ENCODE data around the gene LHFPL6. TPM values are rescaled to one million over a fixed set of nuclear protein-coding genes. Genes with fewer than 3 reads are reported as not detected.

LHFPL6 gene
- total and polyA plus RNA-seq, 2 experiments from 2014 or later: 7.8 to 9.5 TPM

- TF ChIP-seq, protein P1, sequence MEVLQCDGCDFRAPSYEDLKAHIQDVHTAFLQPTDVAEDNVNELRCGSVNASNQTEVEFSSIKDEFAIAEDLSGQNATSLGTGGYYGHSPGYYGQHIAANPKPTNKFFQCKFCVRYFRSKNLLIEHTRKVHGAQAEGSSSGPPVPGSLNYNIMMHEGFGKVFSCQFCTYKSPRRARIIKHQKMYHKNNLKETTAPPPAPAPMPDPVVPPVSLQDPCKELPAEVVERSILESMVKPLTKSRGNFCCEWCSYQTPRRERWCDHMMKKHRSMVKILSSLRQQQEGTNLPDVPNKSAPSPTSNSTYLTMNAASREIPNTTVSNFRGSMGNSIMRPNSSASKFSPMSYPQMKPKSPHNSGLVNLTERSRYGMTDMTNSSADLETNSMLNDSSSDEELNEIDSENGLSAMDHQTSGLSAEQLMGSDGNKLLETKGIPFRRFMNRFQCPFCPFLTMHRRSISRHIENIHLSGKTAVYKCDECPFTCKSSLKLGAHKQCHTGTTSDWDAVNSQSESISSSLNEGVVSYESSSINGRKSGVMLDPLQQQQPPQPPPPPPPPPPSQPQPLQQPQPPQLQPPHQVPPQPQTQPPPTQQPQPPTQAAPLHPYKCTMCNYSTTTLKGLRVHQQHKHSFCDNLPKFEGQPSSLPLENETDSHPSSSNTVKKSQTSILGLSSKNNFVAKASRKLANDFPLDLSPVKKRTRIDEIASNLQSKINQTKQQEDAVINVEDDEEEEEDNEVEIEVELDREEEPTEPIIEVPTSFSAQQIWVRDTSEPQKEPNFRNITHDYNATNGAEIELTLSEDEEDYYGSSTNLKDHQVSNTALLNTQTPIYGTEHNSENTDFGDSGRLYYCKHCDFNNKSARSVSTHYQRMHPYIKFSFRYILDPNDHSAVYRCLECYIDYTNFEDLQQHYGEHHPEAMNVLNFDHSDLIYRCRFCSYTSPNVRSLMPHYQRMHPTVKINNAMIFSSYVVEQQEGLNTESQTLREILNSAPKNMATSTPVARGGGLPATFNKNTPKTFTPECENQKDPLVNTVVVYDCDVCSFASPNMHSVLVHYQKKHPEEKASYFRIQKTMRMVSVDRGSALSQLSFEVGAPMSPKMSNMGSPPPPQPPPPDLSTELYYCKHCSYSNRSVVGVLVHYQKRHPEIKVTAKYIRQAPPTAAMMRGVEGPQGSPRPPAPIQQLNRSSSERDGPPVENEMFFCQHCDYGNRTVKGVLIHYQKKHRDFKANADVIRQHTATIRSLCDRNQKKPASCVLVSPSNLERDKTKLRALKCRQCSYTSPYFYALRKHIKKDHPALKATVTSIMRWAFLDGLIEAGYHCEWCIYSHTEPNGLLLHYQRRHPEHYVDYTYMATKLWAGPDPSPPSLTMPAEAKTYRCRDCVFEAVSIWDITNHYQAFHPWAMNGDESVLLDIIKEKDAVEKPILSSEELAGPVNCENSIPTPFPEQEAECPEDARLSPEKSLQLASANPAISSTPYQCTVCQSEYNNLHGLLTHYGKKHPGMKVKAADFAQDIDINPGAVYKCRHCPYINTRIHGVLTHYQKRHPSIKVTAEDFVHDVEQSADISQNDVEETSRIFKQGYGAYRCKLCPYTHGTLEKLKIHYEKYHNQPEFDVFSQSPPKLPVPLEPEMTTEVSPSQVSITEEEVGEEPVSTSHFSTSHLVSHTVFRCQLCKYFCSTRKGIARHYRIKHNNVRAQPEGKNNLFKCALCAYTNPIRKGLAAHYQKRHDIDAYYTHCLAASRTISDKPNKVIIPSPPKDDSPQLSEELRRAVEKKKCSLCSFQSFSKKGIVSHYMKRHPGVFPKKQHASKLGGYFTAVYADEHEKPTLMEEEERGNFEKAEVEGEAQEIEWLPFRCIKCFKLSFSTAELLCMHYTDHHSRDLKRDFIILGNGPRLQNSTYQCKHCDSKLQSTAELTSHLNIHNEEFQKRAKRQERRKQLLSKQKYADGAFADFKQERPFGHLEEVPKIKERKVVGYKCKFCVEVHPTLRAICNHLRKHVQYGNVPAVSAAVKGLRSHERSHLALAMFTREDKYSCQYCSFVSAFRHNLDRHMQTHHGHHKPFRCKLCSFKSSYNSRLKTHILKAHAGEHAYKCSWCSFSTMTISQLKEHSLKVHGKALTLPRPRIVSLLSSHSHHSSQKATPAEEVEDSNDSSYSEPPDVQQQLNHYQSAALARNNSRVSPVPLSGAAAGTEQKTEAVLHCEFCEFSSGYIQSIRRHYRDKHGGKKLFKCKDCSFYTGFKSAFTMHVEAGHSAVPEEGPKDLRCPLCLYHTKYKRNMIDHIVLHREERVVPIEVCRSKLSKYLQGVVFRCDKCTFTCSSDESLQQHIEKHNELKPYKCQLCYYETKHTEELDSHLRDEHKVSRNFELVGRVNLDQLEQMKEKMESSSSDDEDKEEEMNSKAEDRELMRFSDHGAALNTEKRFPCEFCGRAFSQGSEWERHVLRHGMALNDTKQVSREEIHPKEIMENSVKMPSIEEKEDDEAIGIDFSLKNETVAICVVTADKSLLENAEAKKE (CRISPR knock-in tag; IDR thresholded peaks at IDR 0.05): no peak
- TF ChIP-seq, protein P2, sequence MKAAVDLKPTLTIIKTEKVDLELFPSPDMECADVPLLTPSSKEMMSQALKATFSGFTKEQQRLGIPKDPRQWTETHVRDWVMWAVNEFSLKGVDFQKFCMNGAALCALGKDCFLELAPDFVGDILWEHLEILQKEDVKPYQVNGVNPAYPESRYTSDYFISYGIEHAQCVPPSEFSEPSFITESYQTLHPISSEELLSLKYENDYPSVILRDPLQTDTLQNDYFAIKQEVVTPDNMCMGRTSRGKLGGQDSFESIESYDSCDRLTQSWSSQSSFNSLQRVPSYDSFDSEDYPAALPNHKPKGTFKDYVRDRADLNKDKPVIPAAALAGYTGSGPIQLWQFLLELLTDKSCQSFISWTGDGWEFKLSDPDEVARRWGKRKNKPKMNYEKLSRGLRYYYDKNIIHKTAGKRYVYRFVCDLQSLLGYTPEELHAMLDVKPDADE (IDR thresholded peaks at IDR 0.05): no peak
- no peak for TF ChIP-seq STAT1 (IDR thresholded peaks at IDR 0.05; ENCODE audit: unreplicated experiment)
Measured at GRCh38 chr13:39318161-39318560, 284.8 kb downstream of the LHFPL6 start (continued).

- DNase-seq (ENCODE audit: low spot score) (no peak), ATAC-seq (no peak)
- Histone ChIP-seq H3K4me2 (no peak overlapping the region), H3F3A (replicated peaks; ENCODE audit: low read depth) (no peaks in the 10 kb centered on the region), H3K27me3 (ENCODE audit: insufficient read depth) (no peaks in the 10 kb centered on the region), H3K27ac (ENCODE audit: low read depth) (no peak overlapping the region), H3K4me1 (ENCODE audit: insufficient read depth) (no peaks in the 10 kb centered on the region), H3K79me2 (replicated peaks; ENCODE audit: insufficient read depth) (no peaks in the 10 kb centered on the region), H2AFZ (no peak overlapping the region), H3K36me3 (ENCODE audit: insufficient read depth) (no peaks in the 10 kb centered on the region), H3K9me2 (ENCODE audit: insufficient read depth) (no peaks in the 10 kb centered on the region), H3K4me3 (no peak overlapping the region), H4K20me1 (replicated peaks; ENCODE audit: insufficient read depth) (no peaks in the 10 kb centered on the region)
- Mint-ChIP-seq H3K27ac (no peak overlapping the region), H3K27me3 (ENCODE audit: insufficient read depth, low read depth, poor library complexity) (no peaks in the 10 kb centered on the region), H3K9me3 (no peaks in the 10 kb centered on the region), H3K4me3 (no peak overlapping the region), H3K36me3 (ENCODE audit: low read depth) (no peaks in the 10 kb centered on the region), H3K4me1 (peaks cover under 1% of the 10 kb centered on the region; the same call in 2 of the 3 replicates)
- TF ChIP-seq EZH2phosphoT487 (IDR thresholded peaks at IDR 0.05; ENCODE audit: unreplicated experiment) (no peak), EZH2 (IDR thresholded peaks at IDR 0.05; ENCODE audit: low read depth, unreplicated experiment) (no peak), ZNF331 (CRISPR knock-in tag; IDR thresholded peaks at IDR 0.05; ENCODE audit: low read depth) (no peak), CREB1 (CRISPR knock-in tag; IDR thresholded peaks at IDR 0.05; ENCODE audit: low read depth) (no peak), NANOG (IDR thresholded peaks at IDR 0.05; ENCODE audit: borderline replicate concordance) (no peak)
Measured at GRCh38 chr13:39317291-39317690, 285.7 kb downstream of the LHFPL6 start.

Data from GM23338 (cell line).